Cardiac fibroblast (primary cell): ENCODE results near the gene ARL5C.

Source experiments
- DNase-seq, 2 donors: peaks; one replicate each; pipeline versions ENCODE4 v3.0.0 to v3.0.0-alpha.2; 2010; ENCODE audit warnings: low read depth in 2 of 2
- H3K4me3 ChIP-seq, 2 donors: replicated peaks in 1 of 2; 1 replicate in 1 of 2; 2 replicates in 1 of 2; pipeline ENCODE4 v1.5.1; 2011; ENCODE audit warnings: low read depth in 2 of 2, low read length in 2 of 2, mild to moderate bottlenecking in 2 of 2, moderate library complexity in 1 of 2
- TF ChIP-seq, protein P1 (sequence below): IDR thresholded peaks from one replicate; pipeline ENCODE4 v1.5.1; 2011; ENCODE audit warnings: low read depth, mild to moderate bottlenecking, low read length, inconsistent platforms

ARL5C gene

DNA sequence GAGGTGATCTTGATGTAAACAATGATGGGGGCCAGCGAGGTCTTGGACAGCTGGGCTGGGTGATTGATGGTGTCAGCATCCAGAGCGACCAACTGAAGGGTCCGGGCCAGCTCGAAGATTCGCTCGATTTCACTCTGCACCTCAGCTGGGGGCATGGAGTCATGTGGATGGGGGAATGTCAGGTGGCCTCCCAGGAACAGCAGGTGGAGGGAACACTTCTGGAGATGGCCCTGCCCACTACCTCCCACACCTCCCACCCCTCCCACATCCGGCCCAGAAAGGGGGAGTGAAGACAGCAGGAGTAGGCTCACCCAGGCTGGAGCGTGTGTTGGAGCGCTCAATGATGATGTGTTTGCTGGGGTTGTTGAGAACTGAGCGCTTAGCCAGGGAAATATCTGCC, 17.8 kb upstream of the ARL5C start:
- H3K4me3 ChIP-seq = no peak overlapping the region
- no peak for DNase-seq
- TF ChIP-seq, protein P1, sequence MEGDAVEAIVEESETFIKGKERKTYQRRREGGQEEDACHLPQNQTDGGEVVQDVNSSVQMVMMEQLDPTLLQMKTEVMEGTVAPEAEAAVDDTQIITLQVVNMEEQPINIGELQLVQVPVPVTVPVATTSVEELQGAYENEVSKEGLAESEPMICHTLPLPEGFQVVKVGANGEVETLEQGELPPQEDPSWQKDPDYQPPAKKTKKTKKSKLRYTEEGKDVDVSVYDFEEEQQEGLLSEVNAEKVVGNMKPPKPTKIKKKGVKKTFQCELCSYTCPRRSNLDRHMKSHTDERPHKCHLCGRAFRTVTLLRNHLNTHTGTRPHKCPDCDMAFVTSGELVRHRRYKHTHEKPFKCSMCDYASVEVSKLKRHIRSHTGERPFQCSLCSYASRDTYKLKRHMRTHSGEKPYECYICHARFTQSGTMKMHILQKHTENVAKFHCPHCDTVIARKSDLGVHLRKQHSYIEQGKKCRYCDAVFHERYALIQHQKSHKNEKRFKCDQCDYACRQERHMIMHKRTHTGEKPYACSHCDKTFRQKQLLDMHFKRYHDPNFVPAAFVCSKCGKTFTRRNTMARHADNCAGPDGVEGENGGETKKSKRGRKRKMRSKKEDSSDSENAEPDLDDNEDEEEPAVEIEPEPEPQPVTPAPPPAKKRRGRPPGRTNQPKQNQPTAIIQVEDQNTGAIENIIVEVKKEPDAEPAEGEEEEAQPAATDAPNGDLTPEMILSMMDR = no peak

DNA sequence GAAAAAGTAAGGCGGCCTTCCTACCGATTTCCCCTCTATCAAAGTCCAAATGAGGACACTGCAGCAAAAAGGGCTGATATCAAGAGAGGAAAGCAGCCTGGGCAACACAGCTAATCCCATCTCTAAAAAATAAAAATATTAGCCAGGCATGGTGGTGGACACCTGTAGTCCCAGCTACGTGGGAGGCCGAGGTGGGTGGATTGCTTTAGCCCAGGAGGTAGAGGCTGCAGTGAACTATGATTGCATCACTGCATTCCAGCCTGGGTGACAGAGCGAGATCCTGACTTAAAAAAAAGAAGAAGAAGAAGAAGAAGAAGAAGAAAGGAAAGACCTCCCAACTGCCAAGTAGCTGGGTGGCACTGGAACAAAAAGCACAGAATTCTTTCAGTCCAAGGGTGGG, 17.1 kb upstream of the ARL5C start:
- TF ChIP-seq, protein P1 = no peak
- no peak for DNase-seq
- no peak overlapping the region for H3K4me3 ChIP-seq

DNA sequence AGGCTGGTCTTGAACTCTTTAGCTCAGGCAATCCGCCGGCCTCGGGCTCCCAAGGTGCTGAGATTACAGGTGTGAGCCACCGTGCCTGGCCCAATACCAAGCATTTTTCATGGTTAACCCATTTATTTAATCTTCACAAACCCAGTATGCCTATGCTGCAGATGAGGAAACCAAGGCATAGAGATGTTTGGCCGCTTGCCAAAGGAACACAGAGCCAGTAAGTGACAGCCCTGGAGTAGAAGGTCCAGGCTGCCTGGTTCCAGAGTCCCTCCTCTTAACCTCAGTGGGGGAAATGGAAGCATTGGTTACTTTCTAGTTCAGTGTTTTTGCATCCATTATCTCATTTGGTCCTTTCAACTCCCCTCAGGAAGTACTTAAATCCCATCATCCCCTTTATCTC, 15.3 kb upstream of the ARL5C start:
- TF ChIP-seq, protein P1 = no peak
- H3K4me3 ChIP-seq = no peak overlapping the region
- DNase-seq = no peak

DNA sequence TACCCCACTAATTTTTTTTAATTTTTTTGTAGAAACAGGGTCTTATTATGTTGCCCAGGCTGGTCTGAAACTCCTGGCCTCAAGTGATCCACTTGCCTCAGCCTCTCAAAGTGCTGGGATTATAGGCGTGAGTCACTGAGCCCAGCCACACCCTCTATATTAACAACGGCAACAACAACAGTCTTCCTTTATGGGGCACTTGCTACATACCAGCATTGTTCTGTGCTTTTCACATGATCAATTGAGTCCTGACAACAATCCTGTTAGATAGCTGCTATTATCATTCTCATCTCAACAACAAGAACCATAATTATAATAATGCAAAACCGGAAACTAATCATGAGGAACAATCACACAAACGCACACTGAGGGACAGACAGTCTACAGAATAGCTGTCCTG, 12.6 kb upstream of the ARL5C start:
- H3K4me3 ChIP-seq = no peak overlapping the region
- DNase-seq = peak in 1 of 2 donors; percentile 58
- TF ChIP-seq, protein P1 = no peak

DNA sequence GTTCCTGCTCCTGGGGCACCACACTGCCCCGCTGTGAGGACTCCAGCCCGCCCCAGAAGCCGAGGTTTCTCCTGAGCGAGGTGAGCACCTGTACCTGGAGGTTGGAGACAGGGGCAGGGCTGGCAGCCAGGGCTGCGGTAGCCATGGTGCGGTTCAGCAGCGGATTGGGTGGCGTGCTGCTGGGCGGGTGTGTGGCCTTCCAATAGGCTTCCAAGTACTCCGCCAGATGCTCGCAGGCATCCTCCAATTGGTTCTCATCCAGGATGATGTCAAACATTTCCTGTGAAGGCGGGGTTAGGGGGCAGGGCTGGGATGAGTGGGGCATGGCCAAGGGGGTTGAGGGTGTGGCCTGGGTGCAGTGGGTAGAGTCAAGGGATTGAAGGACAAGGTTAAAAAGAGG, 11.3 kb upstream of the ARL5C start:
- no peak overlapping the region for H3K4me3 ChIP-seq
- DNase-seq = peak in 1 of 2 donors; percentile 41
- TF ChIP-seq, protein P1 = no peak

DNA sequence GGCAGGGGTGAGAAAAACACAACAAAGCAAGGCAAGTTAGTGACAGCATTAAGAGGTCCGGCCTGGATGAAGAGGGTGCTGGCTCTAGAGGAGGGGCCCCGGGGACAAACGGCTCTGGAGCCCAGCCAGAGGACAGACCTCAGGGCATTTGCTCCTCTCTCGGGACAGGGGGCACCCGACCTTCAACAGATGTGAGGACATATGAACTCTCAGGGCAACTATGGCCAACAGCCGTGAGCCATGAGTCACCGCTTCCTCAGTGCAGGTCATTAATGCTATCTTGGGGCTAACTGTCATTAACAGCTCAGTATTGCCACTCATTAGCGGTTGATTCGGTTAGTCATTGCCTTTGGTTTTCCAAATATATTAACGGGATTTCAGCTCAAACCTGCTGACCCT, 9.7 kb upstream of the ARL5C start:
- TF ChIP-seq, protein P1 = no peak
- DNase-seq = no peak
- H3K4me3 ChIP-seq = no peak overlapping the region

DNA sequence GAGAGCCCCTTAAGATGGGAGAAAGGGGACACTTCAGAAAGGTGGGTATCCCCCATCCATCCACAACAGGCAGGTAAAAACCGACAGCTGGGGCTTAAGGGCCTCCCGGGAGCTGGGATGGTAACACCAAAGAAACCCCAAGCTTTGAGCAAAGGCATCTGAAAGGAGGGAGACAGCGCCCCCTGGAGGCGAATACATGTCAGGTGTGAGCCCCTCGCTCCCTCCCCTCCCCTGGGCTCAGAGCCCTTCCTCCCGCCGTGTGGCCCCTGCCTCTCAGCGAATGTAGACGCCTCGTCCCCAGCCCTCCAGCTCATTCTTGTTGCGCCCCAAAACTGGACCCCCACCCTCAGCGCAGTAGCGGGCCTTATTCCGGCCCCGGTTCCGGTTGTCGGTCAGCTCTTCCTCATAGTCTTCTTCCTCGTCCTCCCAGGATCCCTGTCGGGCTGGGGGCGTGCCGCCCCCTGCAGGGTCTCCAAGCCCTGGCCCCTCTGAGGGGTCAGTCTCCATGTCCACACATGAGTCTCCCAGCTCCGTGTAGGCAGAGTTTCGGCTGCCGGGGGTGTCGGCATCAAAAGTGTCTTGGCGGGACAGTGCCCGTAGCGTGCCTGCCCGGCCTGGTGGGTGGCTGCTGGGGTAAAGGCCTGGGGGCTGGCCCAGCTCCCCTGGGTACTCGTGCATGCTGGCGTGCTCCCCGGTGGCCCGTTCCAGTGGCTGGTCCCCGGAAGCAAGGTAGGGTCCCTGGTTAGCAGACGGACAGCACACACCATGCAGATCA, 9.1 kb upstream of the ARL5C start:
- H3K4me3 ChIP-seq = no peak overlapping the region
- DNase-seq = peak; percentile 71 to 72
- TF ChIP-seq, protein P1 = peak; percentile 76
